KMS-11 (cell line): ENCODE results near the gene TENT5A.

Experiments
- H2AFZ ChIP-seq: fragments of 200-600 bp; sonication (generic); 2 replicates; pipeline ENCODE4 v1.6.1; 2016; ENCODE audit warnings: antibody characterized with exemption, mixed run types, low read depth
- H3K27ac ChIP-seq: fragments of 200-600 bp; sonication (generic); 2 replicates; pipeline ENCODE4 v1.6.1; 2016; ENCODE audit warnings: mild to moderate bottlenecking, mixed run types
- H3K27me3 ChIP-seq: fragments of 200-600 bp; sonication (generic); 2 replicates; pipeline ENCODE4 v1.6.1; 2017; ENCODE audit warnings: mild to moderate bottlenecking, low read depth, mixed run types, moderate library complexity; ENCODE audit not compliant: insufficient read depth
- H3K36me3 ChIP-seq: fragments of 200-600 bp; sonication (generic); 2 replicates; pipeline ENCODE4 v1.6.1; 2017; ENCODE audit warnings: mild to moderate bottlenecking, mixed run types; ENCODE audit not compliant: insufficient read depth
- H3K4me1 ChIP-seq: fragments of 200-600 bp; sonication (generic); 2 replicates; pipeline ENCODE4 v1.6.1; 2016; ENCODE audit warnings: mild to moderate bottlenecking, low read depth, mixed run types; ENCODE audit not compliant: poor library complexity, severe bottlenecking
- H3K4me2 ChIP-seq: fragments of 200-600 bp; sonication (generic); 2 replicates; pipeline ENCODE4 v1.7.0; 2016; ENCODE audit warnings: mild to moderate bottlenecking, mixed run types
- H3K4me3 ChIP-seq: fragments of 200-600 bp; sonication (generic); IDR thresholded peaks from 2 replicates; pipeline ENCODE4 v1.6.1; 2017; ENCODE audit warnings: low read depth, low read length, mixed read lengths; ENCODE audit not compliant: insufficient read depth
- H3K79me2 ChIP-seq: fragments of 200-600 bp; sonication (generic); 2 replicates; pipeline ENCODE4 v1.6.1; 2016; ENCODE audit warnings: low read depth, mixed run types; ENCODE audit not compliant: insufficient read depth
- H3K9ac ChIP-seq: fragments of 200-600 bp; sonication (generic); 2 replicates; pipeline ENCODE4 v1.6.1; 2016; ENCODE audit warnings: mild to moderate bottlenecking, mixed run types
- H4K20me1 ChIP-seq: fragments of 200-600 bp; sonication (generic); 2 replicates; pipeline ENCODE4 v1.6.1; 2016; ENCODE audit warnings: mild to moderate bottlenecking, mixed run types; ENCODE audit not compliant: insufficient read depth
- TF ChIP-seq, protein P1 (sequence below): fragments of 200-600 bp; sonication (generic); conservative IDR thresholded peaks from 2 replicates; pipeline ENCODE4 v1.6.1; 2017; ENCODE audit warnings: low read depth, mild to moderate bottlenecking, antibody characterized with exemption, low read length, moderate library complexity, mixed read lengths

Gene TENT5A

DNA sequence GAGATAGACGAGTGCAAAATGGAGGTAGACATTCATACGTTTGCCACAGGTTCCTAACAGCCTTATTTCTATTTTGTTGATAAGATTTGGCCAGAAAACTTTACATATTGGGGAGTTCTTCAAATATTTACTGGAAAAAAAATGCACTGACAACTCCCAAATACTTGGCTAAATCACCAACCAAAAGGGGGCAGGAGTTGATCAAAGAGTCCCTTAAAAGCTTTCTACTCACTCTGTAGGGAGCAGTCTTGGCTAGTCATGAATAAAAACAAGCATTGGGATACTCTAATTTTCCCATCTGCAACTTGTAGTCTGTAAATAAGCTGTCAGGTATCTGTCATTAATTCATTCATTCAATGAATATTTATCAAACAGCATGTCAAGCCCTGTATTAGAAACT, 18.4 kb downstream of the TENT5A start:
- Histone ChIP-seq H3K27me3 (no peaks in the 10 kb centered on the region), H3K4me2 (no peak overlapping the region), H2AFZ (no peak overlapping the region), H3K4me3 (no peak overlapping the region), H3K79me2 (no peaks in the 10 kb centered on the region), H3K27ac (no peak overlapping the region), H3K9ac (no peak overlapping the region), H3K4me1 (no peaks in the 10 kb centered on the region), H3K36me3 (no peaks in the 10 kb centered on the region), H4K20me1 (no peaks in the 10 kb centered on the region)
- TF ChIP-seq, protein P1, sequence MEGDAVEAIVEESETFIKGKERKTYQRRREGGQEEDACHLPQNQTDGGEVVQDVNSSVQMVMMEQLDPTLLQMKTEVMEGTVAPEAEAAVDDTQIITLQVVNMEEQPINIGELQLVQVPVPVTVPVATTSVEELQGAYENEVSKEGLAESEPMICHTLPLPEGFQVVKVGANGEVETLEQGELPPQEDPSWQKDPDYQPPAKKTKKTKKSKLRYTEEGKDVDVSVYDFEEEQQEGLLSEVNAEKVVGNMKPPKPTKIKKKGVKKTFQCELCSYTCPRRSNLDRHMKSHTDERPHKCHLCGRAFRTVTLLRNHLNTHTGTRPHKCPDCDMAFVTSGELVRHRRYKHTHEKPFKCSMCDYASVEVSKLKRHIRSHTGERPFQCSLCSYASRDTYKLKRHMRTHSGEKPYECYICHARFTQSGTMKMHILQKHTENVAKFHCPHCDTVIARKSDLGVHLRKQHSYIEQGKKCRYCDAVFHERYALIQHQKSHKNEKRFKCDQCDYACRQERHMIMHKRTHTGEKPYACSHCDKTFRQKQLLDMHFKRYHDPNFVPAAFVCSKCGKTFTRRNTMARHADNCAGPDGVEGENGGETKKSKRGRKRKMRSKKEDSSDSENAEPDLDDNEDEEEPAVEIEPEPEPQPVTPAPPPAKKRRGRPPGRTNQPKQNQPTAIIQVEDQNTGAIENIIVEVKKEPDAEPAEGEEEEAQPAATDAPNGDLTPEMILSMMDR: no peak

DNA sequence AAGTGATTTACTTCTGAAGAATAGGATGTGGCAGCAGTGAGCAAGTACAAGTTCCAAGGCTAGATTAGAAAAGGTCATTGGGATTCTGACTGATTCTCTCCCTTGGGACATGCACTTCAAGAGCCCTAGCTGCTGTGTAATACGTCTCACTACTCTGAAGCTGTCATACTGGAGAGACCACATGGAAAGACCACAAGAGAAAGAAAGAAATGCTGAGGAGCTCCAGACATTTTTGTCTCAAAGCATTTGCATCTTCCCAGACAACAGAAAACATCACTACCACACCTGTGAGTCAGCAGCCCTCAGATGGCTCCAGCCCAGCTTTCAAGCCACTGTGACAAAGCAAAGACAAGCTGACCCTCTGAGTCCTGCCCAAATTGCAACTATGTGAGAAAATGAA, 20.7 kb downstream of the TENT5A start:
- Histone ChIP-seq H2AFZ (no peak overlapping the region), H3K4me2 (no peak overlapping the region), H3K27ac (no peak overlapping the region), H3K9ac (no peak overlapping the region), H3K4me1 (no peaks in the 10 kb centered on the region), H3K79me2 (no peaks in the 10 kb centered on the region), H3K4me3 (no peak overlapping the region), H4K20me1 (no peaks in the 10 kb centered on the region), H3K27me3 (no peaks in the 10 kb centered on the region), H3K36me3 (no peaks in the 10 kb centered on the region)
- TF ChIP-seq, protein P1: no peak

DNA sequence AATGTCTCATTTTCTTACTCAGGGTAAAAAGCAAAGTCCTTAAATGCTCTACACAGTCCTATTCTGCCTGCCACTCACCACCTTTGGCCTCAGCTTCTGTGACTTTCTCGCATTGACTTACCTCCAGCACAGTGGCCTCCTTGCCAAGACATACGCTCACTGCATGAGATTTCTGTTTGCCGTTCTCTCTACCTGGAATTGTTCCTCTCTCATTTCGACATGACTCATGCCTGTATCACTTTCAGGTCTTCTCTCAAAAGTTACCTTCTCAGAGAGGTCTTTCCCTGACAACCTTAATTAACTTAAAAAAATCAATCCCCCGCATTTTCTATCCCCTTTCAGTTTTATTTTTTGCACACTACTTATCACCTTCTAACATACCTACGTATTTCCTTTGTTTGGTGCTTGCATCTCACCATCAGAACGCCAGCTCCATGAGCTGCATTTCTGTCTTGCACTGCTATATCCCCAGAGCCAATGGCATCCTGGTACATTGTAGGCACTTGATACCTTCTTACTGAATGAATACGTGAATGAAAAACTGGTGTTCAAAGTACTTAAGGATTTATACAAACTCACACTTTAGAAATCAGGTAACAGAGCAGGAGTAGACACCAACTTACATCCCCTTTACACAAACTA, 24.5 kb downstream of the TENT5A start:
- Histone ChIP-seq H3K4me1 (no peaks in the 10 kb centered on the region), H2AFZ (no peak overlapping the region), H3K27me3 (no peaks in the 10 kb centered on the region), H3K79me2 (no peaks in the 10 kb centered on the region), H4K20me1 (no peaks in the 10 kb centered on the region), H3K9ac (no peak overlapping the region), H3K4me2 (no peak overlapping the region), H3K36me3 (no peaks in the 10 kb centered on the region), H3K4me3 (no peak overlapping the region), H3K27ac (no peak overlapping the region)
- TF ChIP-seq, protein P1: no peak

DNA sequence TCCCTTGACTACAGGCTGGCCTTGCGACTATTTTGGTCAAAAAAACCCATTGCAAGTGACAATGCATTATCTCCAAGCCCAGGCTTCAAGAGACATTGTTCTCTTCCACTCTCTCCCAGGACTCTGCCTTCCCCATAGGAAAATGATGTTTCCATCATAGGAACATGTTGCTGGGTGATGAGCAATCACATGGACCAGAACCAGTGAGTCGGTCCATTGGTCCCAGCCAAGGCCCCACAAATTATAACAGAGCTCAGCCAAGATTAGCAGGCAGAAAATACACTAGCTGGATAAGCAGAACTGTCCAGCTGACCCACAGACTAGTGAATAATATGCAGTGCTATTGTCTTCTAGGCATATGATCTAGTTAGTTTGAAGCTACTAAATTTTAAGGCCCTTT, 27.4 kb downstream of the TENT5A start:
- no peak overlapping the region for H3K27ac ChIP-seq
- TF ChIP-seq, protein P1: no peak
- H3K4me3 ChIP-seq: no peak overlapping the region
- no peak overlapping the region for H3K4me2 ChIP-seq
- no peak overlapping the region for H2AFZ ChIP-seq
- H3K36me3 ChIP-seq: no peaks in the 10 kb centered on the region
- no peaks in the 10 kb centered on the region for H3K27me3 ChIP-seq
- no peaks in the 10 kb centered on the region for H3K79me2 ChIP-seq
- no peaks in the 10 kb centered on the region for H3K4me1 ChIP-seq
- H3K9ac ChIP-seq: no peak overlapping the region
- H4K20me1 ChIP-seq: no peaks in the 10 kb centered on the region
